GM23338 (cell line): ENCODE measurements around the gene KLHL7. TPM values are rescaled to one million over a fixed set of nuclear protein-coding genes. Genes with fewer than 3 reads are reported as not detected.

Experiments
- ATAC-seq: fragments of 200-7000 bp; cut with Tn5 transposase; 3 replicates; pipeline ENCODE4 v1.9.1; 2020
- DNase-seq: peaks from one replicate; pipeline ENCODE4 v3.0.0-alpha.2; 2015; ENCODE audit warnings: low spot score
- H2AFZ ChIP-seq: fragments of 200-600 bp; sonication (generic); 2 replicates; pipeline ENCODE4 v1.8.0; 2016; ENCODE audit warnings: antibody characterized with exemption, mild to moderate bottlenecking, moderate library complexity
- H3F3A ChIP-seq: fragments of 200-600 bp; sonication (generic); replicated peaks from 2 replicates; pipeline ENCODE4 v1.8.0; 2017; ENCODE audit warnings: antibody characterized with exemption, mixed run types, low read depth
- H3K27ac ChIP-seq: fragments of 200-600 bp; sonication (generic); 2 replicates; pipeline ENCODE4 v1.6.1; 2016; ENCODE audit warnings: low read depth
- H3K27me3 ChIP-seq: fragments of 200-600 bp; sonication (generic); 2 replicates; pipeline ENCODE4 v1.8.0; 2016; ENCODE audit warnings: mild to moderate bottlenecking, mixed run types, moderate library complexity; ENCODE audit not compliant: insufficient read depth
- H3K36me3 ChIP-seq: fragments of 200-600 bp; sonication (generic); 2 replicates; pipeline ENCODE4 v1.8.0; 2016; ENCODE audit warnings: mild to moderate bottlenecking; ENCODE audit not compliant: insufficient read depth
- H3K4me1 ChIP-seq: fragments of 200-600 bp; sonication (generic); 2 replicates; pipeline ENCODE4 v1.8.0; 2016; ENCODE audit warnings: mild to moderate bottlenecking, moderate library complexity; ENCODE audit not compliant: insufficient read depth
- H3K4me2 ChIP-seq: fragments of 200-600 bp; sonication (generic); 2 replicates; pipeline ENCODE4 v1.7.1; 2017; ENCODE audit warnings: mixed run types
- H3K4me3 ChIP-seq: fragments of 200-600 bp; sonication (generic); 2 replicates; pipeline ENCODE4 v1.6.1; 2016; ENCODE audit warnings: mixed run types
- H3K79me2 ChIP-seq: fragments of 200-600 bp; sonication (generic); replicated peaks from 2 replicates; pipeline ENCODE4 v1.8.0; 2017; ENCODE audit warnings: mild to moderate bottlenecking; ENCODE audit not compliant: insufficient read depth
- H3K9me2 ChIP-seq: fragments of 200-600 bp; sonication (generic); 2 replicates; pipeline ENCODE4 v1.8.0; 2017; ENCODE audit not compliant: insufficient read depth
- H4K20me1 ChIP-seq: fragments of 200-600 bp; sonication (generic); replicated peaks from 2 replicates; pipeline ENCODE4 v1.8.0; 2017; ENCODE audit warnings: mild to moderate bottlenecking; ENCODE audit not compliant: insufficient read depth
- H3K27ac Mint-ChIP-seq: 2 replicates; pipeline ENCODE4 v1.8.0; 2020; ENCODE audit warnings: inconsistent platforms, mild to moderate bottlenecking, moderate library complexity, mixed read lengths
- H3K27me3 Mint-ChIP-seq: 3 replicates; pipeline ENCODE4 v1.8.0; 2022; ENCODE audit warnings: low read depth, mild to moderate bottlenecking, moderate library complexity, mixed read lengths, inconsistent platforms; ENCODE audit not compliant: insufficient read depth, poor library complexity
- H3K36me3 Mint-ChIP-seq: 3 replicates; pipeline ENCODE4 v1.8.0; 2021; ENCODE audit warnings: low read depth, mild to moderate bottlenecking, inconsistent platforms, moderate library complexity, mixed read lengths
- H3K4me1 Mint-ChIP-seq: 3 replicates; pipeline ENCODE4 v1.8.0; 2020; ENCODE audit warnings: mild to moderate bottlenecking, inconsistent platforms, mixed read lengths
- H3K4me3 Mint-ChIP-seq: 3 replicates; pipeline ENCODE4 v1.8.0; 2021; ENCODE audit warnings: moderate library complexity, mild to moderate bottlenecking, inconsistent platforms, mixed read lengths
- H3K9me3 Mint-ChIP-seq: 3 replicates; pipeline ENCODE4 v1.8.0; 2020; ENCODE audit warnings: moderate library complexity, mild to moderate bottlenecking, inconsistent platforms, mixed read lengths
- CREB1 ChIP-seq: fragments of 250-450 bp; sonication (Bioruptor Pico); IDR thresholded peaks from 2 replicates; pipeline ENCODE4 v1.5.0; 2020; ENCODE audit warnings: low read depth, mild to moderate bottlenecking, moderate library complexity
- EZH2 ChIP-seq: fragments of 200-600 bp; sonication (generic); IDR thresholded peaks from one replicate; pipeline ENCODE4 v1.8.0; 2017; ENCODE audit warnings: antibody characterized with exemption, mild to moderate bottlenecking, low read depth; ENCODE audit not compliant: unreplicated experiment
- EZH2phosphoT487 ChIP-seq: fragments of 200-600 bp; sonication (generic); IDR thresholded peaks from one replicate; pipeline ENCODE4 v1.8.1; 2018; ENCODE audit warnings: antibody characterized with exemption; ENCODE audit not compliant: unreplicated experiment
- JUNB ChIP-seq: IDR thresholded peaks from one replicate; pipeline ENCODE4 v1.6.1; 2016; ENCODE audit warnings: antibody characterized with exemption; ENCODE audit not compliant: unreplicated experiment
- NANOG ChIP-seq: IDR thresholded peaks from 2 replicates; pipeline ENCODE4 v1.6.1; 2016; ENCODE audit warnings: antibody characterized with exemption, borderline replicate concordance
- POLR2AphosphoS5 ChIP-seq: IDR thresholded peaks from 2 replicates; pipeline ENCODE4 v1.6.1; 2016; ENCODE audit warnings: antibody characterized with exemption, low read depth
- ZNF331 ChIP-seq: fragments of 250-450 bp; sonication (Bioruptor Pico); IDR thresholded peaks from 2 replicates; pipeline ENCODE4 v1.5.0; 2020; ENCODE audit warnings: low read depth, mild to moderate bottlenecking, moderate library complexity
- polyA plus RNA-seq: library from polyadenylated mRNA; unstranded; fragments of >200 nt; fragmentation: Nextera tagmentation; extraction: Ambion mirVana; gene quantifications from 2 replicates; pipeline ENCODE4 v1.2.1, GENCODE V29; 2016
- total RNA-seq: library from RNA; depleted of rRNA; stranded (reverse); fragments of >200 nt; shearing (Covaris generic); gene quantifications from 2 replicates; pipeline ENCODE4 v1.2.3, GENCODE V29; 2014
- TF ChIP-seq, protein P1 (sequence below), 2 experiments: fragments of 200-600 bp in 1 of 2; sonication (generic) in 1 of 2; conservative IDR thresholded peaks; 2 replicates each; pipeline versions ENCODE4 v1.5.1 to v1.6.1; 2016 to 2017; ENCODE audit warnings: antibody characterized with exemption in 2 of 2, low read depth in 2 of 2, mild to moderate bottlenecking in 2 of 2, moderate library complexity in 1 of 2
- TF ChIP-seq, protein P2 (sequence below): IDR thresholded peaks from one replicate; pipeline ENCODE4 v1.6.1; 2018; ENCODE audit warnings: antibody characterized with exemption; ENCODE audit not compliant: unreplicated experiment
- TF ChIP-seq, protein P3 (sequence below): IDR thresholded peaks from 2 replicates; pipeline ENCODE4 v1.6.1; 2016; ENCODE audit warnings: antibody characterized with exemption

The KLHL7 gene
- total and polyA plus RNA-seq, 2 experiments from 2014 or later = 92.5 to 119 TPM

DNA sequence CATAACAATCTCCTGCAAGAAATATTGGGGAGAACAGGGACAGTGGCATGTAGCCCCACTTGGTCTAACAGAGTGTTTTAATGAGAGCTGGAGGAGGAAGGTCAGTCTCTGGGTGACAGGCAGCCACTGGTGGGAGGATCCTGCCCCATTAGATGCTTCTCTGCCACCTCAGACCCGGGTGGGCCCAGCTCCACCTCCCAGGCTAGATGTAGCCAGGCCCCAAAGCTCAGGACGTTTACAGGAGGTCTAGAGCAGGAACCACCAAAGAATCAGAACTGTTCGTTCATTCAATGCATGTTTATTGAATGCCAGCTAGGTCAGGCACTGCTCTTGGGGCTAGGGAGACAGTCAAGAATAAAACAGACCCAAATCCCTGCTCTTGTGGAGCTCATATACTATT is 112.6 kb downstream of the KLHL7 start:
- Histone ChIP-seq H3F3A (no peaks in the 10 kb centered on the region), H3K4me2 (no peak overlapping the region), H3K4me3 (no peak overlapping the region), H3K79me2 (no peaks in the 10 kb centered on the region), H3K27me3 (no peaks in the 10 kb centered on the region), H3K27ac (no peak overlapping the region), H3K4me1 (peaks cover 8% of the 10 kb centered on the region; the same call in 1 of the 2 replicates), H3K9me2 (0 out of 2 replicates have a peak, but pooled peaks cover 4% of the 10 kb centered on the region), H2AFZ (peak overlapping the region; percentile 78; the same call in 1 of the 2 replicates), H4K20me1 (no peaks in the 10 kb centered on the region), H3K36me3 (no peaks in the 10 kb centered on the region)
- DNase-seq (no peak), ATAC-seq (no peak)
- Mint-ChIP-seq H3K9me3 (no peaks in the 10 kb centered on the region), H3K4me3 (no peak overlapping the region), H3K27ac (no peak overlapping the region), H3K27me3 (peaks cover 5% of the 10 kb centered on the region), H3K36me3 (no peaks in the 10 kb centered on the region), H3K4me1 (peaks cover 16% of the 10 kb centered on the region; the same call in 2 of the 3 replicates)
- TF ChIP-seq ZNF331 (CRISPR knock-in tag) = no peak
- TF ChIP-seq NANOG = no peak
- TF ChIP-seq, protein P1, sequence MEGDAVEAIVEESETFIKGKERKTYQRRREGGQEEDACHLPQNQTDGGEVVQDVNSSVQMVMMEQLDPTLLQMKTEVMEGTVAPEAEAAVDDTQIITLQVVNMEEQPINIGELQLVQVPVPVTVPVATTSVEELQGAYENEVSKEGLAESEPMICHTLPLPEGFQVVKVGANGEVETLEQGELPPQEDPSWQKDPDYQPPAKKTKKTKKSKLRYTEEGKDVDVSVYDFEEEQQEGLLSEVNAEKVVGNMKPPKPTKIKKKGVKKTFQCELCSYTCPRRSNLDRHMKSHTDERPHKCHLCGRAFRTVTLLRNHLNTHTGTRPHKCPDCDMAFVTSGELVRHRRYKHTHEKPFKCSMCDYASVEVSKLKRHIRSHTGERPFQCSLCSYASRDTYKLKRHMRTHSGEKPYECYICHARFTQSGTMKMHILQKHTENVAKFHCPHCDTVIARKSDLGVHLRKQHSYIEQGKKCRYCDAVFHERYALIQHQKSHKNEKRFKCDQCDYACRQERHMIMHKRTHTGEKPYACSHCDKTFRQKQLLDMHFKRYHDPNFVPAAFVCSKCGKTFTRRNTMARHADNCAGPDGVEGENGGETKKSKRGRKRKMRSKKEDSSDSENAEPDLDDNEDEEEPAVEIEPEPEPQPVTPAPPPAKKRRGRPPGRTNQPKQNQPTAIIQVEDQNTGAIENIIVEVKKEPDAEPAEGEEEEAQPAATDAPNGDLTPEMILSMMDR (conservative IDR thresholded peaks at IDR 0.05; ENCODE audit: low read depth in 2 of 2) = no peak
- TF ChIP-seq CREB1 = no peak
- TF ChIP-seq, protein P2, sequence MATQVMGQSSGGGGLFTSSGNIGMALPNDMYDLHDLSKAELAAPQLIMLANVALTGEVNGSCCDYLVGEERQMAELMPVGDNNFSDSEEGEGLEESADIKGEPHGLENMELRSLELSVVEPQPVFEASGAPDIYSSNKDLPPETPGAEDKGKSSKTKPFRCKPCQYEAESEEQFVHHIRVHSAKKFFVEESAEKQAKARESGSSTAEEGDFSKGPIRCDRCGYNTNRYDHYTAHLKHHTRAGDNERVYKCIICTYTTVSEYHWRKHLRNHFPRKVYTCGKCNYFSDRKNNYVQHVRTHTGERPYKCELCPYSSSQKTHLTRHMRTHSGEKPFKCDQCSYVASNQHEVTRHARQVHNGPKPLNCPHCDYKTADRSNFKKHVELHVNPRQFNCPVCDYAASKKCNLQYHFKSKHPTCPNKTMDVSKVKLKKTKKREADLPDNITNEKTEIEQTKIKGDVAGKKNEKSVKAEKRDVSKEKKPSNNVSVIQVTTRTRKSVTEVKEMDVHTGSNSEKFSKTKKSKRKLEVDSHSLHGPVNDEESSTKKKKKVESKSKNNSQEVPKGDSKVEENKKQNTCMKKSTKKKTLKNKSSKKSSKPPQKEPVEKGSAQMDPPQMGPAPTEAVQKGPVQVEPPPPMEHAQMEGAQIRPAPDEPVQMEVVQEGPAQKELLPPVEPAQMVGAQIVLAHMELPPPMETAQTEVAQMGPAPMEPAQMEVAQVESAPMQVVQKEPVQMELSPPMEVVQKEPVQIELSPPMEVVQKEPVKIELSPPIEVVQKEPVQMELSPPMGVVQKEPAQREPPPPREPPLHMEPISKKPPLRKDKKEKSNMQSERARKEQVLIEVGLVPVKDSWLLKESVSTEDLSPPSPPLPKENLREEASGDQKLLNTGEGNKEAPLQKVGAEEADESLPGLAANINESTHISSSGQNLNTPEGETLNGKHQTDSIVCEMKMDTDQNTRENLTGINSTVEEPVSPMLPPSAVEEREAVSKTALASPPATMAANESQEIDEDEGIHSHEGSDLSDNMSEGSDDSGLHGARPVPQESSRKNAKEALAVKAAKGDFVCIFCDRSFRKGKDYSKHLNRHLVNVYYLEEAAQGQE = no peak
- TF ChIP-seq JUNB = no peak
- no peak for TF ChIP-seq EZH2
- TF ChIP-seq EZH2phosphoT487 = no peak

DNA sequence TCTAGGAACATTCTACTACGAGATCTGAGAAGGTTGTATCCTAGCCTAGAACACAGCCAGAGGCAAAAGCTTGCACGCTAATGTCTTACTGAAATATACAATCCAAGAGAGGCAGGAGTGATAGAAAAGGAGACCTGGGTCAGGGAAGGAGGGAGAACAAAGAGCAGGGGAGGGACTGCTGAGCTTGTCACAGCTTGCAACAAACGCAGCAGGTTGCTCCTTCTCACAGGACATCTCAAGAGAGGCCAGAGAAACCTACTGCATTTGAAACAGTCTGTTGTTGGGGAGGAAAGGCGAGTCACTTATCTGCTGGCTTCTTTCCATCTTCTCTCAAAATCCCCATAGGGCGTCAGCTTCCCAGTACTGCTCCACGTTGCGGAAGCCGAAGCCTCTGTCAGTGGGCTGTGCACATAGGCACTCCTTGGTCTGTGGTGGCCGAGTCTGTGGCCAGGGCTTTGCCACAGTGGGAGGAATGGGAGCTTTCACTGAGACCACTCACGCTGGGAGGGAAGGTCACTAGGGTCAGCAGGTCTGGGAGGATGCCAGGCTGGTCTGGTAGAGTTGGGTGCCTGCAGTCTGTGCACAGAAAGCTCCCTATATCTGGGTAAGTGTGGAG is 115.2 kb downstream of the KLHL7 start:
- H3K27ac Mint-ChIP-seq = no peak overlapping the region
- peaks cover 2% of the 10 kb centered on the region for H3K27me3 Mint-ChIP-seq
- H3K4me2 ChIP-seq = no peak overlapping the region
- no peak for TF ChIP-seq NANOG
- TF ChIP-seq, protein P1 (conservative IDR thresholded peaks at IDR 0.05; ENCODE audit: low read depth in 2 of 2) = no peak
- no peak for TF ChIP-seq EZH2
- TF ChIP-seq EZH2phosphoT487 = no peak
- TF ChIP-seq POLR2AphosphoS5 = no peak
- TF ChIP-seq, protein P3, sequence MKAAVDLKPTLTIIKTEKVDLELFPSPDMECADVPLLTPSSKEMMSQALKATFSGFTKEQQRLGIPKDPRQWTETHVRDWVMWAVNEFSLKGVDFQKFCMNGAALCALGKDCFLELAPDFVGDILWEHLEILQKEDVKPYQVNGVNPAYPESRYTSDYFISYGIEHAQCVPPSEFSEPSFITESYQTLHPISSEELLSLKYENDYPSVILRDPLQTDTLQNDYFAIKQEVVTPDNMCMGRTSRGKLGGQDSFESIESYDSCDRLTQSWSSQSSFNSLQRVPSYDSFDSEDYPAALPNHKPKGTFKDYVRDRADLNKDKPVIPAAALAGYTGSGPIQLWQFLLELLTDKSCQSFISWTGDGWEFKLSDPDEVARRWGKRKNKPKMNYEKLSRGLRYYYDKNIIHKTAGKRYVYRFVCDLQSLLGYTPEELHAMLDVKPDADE = no peak
- no peak for TF ChIP-seq JUNB
- no peak for TF ChIP-seq CREB1

More for the DNA sequence above, 115.2 kb downstream of the KLHL7 start:
- no peaks in the 10 kb centered on the region for H4K20me1 ChIP-seq
- no peaks in the 10 kb centered on the region for H3K79me2 ChIP-seq
- H3K27ac ChIP-seq = no peak overlapping the region
- H3K4me1 Mint-ChIP-seq = peaks cover 13% of the 10 kb centered on the region; the same call in 2 of the 3 replicates
- H3K4me3 Mint-ChIP-seq = no peak overlapping the region
- no peaks in the 10 kb centered on the region for H3K36me3 Mint-ChIP-seq
- no peaks in the 10 kb centered on the region for H3K9me3 Mint-ChIP-seq
- no peaks in the 10 kb centered on the region for H3F3A ChIP-seq
- peaks cover 8% of the 10 kb centered on the region; the same call in 1 of the 2 replicates for H3K4me1 ChIP-seq
- H3K36me3 ChIP-seq = no peaks in the 10 kb centered on the region
- no peak overlapping the region for H3K4me3 ChIP-seq
- H2AFZ ChIP-seq = peak overlapping the region; percentile 76
- no peaks in the 10 kb centered on the region for H3K9me2 ChIP-seq
- ATAC-seq = peak; percentile 59
- H3K27me3 ChIP-seq = no peaks in the 10 kb centered on the region
- no peak for DNase-seq
